NCI-H526 (cell line): ENCODE results near the gene ACADM.
A peak's percentile ranks its signal among the peaks of the same experiment; 100 is the strongest.
"Not testable (repeated sequence)": the region's sequence is repeated elsewhere in the genome, so short reads cannot be mapped to it uniquely, and the experiment has no call there.

Experiments used
- DNase-seq, 2 experiments: peaks; one replicate each; lab custom pipeline; 2025; lab: John Stamatoyannopoulos, UW

ACADM gene

DNA sequence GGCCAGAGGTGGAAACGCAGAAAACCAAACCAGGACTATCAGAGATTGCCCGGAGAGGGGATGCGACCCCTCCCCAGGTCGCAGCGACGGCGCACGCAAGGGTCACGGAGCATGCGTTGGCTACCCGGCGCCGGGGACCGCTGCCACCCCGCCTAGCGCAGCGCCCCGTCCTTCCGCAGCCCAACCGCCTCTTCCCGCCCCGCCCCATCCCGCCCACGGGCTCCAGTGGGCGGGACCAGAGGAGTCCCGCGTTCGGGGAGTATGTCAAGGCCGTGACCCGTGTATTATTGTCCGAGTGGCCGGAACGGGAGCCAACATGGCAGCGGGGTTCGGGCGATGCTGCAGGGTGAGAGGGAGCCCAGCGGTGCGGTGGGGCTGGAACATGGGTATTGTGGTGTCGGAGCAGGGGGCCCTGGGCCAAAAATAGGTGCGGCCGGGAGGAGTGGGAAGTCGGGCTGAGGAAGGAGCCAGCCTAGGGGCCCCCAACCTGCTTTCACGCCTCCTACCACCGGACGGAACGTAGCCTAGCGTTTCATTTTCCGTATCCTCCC is at the start of gene ACADM:
ACADM (plus strand) TSS at position 238 of the 551 bp plus-strand sequence; CDS start at position 317, 79 bp downstream.
- peak; percentile 75 to 93 for DNase-seq

DNA sequence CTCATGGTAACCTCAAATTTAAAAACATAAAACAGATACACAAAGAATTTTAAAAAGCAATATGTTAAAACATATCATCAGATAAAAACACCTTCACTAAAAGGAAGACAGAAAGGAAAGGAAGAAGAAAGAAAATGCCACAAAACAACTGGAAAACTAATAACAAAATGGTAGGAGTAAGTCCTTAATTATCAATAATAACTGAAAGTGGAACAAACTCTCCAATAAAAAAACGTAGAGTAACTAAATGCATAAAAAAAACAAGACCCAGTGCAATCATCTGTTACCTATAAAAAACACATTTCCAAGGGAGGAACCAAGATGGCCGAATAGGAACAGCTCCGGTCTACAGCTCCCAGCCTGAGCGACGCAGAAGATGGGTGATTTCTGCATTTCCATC is 47.1 kb upstream of the ACADM start:
- DNase-seq = peak in 1 of 2 experiments; percentile 22

DNA sequence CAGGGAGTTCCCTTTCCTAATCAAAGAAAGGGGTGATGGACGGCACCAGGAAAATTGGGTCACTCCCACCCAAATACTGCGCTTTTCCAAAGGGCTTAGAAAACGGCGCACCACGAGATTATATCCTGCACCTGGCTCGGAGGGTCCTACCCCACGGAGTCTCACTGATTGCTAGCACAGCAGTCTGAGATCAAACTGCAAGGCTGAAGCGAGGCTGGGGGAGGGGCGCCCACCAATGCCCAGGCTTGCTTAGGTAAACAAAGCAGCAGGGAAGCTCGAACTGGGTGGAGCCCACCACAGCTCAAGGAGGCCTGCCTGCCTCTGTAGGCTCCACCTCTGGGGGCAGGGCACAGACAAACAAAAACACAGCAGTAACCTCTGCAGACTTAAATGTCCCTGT is 46.5 kb upstream of the ACADM start:
- peak; percentile 29 to 46 for DNase-seq

DNA sequence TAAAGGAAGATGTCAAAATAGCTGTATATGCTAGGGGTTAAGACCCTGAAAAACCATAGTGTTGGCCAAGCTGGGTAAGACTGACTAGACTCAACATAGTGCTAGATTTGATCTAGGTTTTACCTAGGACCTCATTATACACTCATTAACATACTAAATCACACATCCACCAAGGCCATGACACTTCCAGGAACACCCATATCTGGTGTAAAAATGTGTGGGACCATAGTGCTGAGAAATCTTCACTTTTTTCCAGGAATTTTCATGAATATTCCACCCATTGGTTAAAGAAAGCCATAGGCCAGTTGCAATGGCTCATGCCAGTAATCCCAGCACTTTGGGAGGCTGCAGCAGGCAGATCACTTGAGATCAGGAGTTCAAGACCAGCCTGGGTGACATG is 34.0 kb upstream of the ACADM start:
- no peak for DNase-seq

DNA sequence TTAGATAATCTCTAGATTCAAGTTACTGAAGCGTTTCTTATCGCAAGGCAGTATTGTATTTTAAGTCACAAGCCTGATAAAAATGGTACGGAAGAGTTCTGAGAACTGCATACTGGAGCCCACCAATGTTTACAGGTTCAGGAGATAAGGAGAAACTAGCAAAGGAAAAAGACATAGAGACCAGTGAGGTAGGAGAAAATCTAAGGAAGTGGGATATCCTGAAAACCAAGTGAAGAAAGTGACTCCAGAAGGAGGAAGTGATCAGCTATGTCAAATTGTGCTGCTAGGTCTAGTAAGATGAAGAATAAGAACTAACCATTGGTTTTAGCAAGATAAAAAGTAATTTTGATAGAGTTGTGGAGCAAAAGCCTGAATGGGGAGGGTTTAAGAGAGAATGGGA is 31.0 kb upstream of the ACADM start:
- DNase-seq = no peak

DNA sequence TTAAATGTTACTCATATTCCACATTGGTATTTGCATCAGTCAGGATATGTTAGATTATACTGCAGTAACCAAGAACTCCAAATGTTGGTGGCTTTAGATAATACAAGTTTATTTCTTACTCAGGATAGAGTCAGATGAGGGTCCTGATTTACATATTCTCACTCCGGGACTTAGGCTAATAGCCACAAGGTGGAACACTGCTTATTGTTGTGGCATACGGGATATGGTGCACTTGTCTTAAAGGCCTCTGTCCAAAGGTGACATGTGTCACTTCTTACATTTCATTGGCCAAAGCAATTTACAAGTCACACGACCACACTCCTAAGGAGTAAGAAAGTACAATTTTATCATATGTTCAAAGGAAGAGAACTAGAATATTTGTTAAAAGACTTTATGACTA is 28.5 kb upstream of the ACADM start:
- DNase-seq = no peak

DNA sequence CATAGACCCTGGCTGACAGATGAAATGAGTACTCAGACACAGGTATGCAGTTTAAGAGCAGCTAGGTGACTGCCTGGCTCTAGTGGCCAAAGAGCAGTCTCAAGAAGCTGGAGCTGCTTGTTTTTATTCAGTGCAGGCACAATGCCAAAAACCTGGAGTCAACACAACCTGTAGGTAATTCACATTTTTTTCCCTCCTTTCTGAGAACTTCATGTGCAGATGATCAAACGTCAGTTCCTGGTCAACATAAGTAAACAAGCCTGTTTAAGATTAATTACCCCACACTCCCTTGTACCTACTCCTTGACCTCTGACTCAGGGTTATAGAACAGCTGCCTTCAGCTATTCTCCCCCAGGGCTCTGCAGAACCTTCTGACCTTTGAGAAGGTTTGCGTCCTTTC is 17.3 kb upstream of the ACADM start:
- no peak for DNase-seq

DNA sequence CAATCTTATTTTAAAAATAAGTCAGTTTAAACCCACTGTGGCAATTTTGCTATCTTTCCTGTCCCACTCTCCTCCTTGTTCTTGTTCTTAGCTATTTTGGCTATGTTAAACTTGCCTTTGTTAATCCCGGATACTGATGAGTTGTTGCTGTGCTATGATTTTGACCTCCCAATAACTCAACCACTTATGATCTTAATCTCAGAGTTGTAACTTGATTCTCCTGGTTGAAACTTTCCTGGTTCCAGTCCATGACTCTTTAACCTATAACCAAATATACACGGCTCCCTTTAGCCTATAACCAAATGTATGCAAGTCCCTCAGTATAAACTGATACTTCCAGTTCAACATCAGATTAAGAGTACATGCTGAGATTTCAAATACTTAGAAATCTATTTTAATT is 15.6 kb upstream of the ACADM start:
- DNase-seq = peak in 1 of 2 experiments; percentile 15

DNA sequence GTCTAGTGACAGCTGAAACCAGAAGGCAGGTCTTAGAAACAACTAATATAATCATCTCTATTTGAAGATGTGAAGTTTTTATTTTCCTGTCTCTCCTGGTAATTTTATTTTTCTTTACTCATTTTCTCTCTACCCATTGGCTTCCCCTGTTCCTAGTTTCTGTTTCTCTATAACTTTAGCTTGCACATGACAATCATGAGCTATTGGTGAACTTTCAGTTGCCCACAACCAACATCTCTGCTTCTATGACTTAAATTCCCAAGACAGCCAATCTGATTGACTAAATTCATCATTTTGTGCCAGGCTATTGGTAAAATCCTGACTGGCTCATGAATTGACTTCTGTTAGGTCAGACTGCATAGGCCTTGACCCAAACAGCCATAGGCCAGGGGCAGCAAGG is 13.7 kb upstream of the ACADM start:
- no peak for DNase-seq

DNA sequence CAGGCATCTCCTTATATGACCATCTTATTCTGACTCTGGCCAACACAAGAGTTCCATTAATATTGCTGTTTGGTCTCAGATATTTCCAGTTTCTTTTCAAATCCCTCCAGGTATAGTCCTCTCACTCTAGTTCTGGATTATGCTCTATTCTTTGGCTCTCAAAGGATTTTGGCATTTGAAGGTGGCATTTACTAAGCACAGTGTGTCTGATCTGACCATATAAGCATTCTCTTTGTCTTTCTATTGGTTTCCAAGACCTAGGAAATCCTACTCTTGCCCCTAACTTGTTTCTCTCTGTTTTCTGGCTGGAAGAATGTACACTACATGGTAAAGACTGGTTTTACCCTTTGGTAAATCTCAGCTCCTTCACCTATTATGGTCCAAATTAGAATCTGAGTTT is 12.7 kb upstream of the ACADM start:
- DNase-seq = no peak

DNA sequence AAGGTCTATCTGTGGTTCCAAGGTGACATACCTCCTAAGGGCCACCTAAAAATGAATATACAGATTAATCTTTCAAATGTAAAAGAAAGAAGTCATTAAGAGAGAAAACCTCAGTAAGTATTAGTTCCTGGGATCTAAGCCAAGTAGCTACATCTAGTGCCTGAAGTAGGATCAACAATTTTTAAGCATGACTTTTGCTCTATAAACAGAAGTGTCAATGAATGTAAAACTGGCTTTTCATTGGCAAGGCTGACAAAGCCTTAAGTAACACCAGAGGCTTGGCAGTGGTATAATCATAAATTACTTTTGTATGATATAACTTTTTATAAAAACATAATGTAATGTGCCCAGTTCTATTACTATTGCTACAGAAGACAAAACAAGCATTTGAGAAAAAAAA is 12.2 kb upstream of the ACADM start:
- DNase-seq = no peak

DNA sequence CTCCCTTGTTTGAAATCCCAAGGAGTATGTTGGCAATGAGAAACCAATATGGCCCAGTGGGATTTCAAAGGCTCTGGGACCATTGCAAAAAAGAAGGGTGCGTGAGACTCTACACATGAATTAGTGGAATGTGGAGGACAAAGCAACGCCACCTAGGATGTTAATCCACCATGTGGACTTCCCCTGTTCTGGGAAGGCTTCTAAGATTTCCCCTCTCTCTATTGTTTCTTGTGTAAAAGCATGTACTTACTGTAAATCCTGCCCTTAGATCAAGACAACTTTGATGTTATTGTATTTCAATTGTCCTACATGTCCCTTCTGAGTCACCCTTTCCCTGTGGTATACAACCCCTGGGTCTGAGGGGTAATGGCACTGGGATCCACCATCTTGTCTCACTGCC is 4.7 kb upstream of the ACADM start:
- DNase-seq = no peak

DNA sequence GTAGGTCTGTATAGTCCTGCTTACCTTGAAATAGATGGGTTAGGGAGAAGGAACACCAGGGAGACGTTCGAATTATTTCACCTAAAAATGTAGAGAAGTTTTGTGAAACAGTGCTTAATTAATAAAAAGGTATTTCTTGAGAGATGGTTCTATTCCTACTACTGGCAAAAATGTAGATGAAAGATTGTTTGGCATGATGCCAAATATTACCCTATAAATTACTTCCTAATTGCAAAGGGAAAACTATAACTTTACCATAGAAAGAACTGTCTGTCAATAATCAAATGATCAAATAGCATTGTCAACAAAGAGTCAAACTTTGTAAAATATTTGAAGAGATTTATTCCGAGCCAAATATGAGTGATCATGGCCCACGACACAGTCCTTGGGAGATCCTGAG is 4.2 kb upstream of the ACADM start:
- no peak for DNase-seq

DNA sequence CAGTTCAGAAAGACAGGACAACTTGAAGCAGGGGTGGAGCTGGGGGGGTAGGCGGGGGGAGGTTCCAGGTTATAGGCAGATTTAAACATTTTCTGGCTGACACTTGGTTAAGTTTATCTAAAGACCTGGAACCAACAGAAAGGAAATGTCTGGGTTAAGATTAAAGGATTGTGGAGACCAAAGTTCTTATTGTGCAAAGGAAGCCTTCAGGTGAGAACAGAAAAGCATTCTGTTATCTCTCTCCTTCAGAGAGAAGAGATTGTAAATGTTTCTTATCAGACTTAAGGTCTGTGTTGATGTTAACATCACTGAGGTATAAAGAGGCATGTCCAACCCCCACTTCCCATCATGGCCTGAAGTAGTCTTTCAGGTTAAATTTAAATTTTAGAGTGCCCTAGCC is 3.7 kb upstream of the ACADM start:
- no peak for DNase-seq

DNA sequence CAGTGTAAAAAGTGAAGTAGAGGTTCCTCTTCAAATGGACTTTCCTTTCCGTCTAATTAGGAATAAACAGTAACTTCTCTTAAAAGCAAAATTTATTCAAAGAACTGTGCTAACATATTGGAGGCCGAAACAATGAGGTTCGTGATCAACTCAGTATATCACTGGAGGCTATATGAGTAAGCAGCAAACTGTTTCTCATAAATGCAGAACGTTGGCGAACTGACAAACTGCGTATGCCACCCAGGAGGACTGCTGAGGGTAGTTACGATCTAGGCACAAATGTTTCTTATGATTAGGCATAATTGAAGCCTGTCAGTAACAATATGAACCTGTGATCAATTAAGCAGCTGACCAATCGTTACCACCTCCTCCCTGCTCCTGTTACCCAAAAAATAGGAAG is 2.3 kb upstream of the ACADM start:
- DNase-seq = not testable (repeated sequence)

DNA sequence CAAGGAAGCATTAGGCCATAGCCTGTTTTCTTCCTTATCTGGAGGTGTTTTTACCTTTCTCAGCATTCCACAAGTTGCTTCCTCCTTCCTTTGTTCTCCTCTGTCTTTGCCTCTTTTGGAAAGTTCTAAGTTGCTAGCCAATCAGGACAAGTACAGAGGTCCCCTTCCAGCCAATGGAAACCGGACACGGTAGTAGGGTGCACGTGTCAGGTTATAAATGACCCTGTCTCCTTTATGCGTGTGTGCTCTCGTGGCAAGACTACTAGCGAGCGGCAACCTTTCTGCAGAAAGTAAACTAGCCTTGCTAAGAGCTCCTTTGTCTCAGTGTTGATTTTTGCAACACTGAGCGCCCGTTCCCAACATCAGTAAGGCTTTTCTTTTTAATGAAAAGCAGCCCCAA is 1.5 kb upstream of the ACADM start:
- DNase-seq = no peak

DNA sequence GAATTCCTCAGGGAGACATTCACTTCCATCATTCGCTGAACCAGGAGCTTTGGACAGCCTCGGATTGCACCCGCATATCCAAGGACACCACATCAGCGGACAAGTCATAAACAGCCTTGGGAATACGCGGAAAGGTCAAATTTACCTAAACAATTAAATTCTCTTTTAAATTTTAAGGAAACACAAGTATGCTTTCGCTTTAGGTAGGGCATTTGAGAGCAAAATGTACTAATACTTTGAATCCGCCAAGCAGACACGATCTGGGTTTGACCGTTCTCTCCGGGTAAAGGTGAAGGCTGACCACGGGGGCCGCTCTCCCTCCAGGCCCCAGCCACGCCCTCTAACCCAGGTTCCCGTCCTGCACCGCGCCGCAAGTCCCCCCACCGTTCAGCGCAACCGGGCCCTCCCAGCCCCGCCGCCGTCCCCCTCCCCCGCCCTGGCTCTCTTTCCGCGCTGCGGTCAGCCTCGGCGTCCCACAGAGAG is 479 bp upstream of the ACADM start:
- peak; percentile 66 to 91 for DNase-seq

DNA sequence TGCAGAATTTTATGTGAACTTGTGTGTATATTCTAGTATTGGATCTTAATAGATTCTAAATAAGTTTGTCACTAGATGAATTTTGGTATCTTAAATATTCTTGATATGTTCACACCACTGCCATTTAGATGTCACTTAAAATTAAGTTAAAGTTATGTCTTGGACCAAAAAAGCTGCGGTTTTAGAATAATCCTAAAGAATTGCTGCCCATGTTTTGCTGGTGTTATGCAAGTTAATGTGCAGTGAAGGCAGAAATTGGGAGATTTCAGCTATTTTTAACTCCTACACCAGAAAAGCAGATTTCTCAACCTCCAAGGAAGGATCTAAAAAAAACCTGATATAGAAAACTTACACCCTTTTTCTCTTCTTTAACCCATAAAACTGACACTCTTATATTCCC is 757 bp downstream of the ACADM start:
- DNase-seq = no peak

DNA sequence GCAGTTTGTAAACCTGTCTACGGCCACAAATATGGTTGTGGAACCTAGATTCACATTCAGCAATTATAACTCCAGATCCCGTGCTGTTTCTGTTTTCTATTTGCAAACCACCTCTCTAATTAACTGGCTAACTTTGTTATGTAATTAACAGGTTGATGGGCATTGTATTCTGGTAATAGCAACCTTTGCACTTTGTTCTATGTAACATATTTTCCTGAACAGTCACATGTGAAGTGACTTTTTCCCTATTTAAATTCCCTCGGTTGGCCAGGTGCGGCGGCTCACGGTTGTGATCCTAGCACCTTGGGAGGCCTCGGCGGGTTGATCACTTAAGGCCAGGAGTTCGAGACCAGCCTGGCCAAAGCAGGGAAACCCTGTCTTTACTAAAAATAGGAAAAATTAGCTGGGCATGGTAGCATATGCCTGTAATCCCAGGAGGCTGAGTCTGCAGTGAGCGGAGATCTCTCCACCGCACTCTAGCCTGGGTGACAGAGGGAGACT is 1.4 kb downstream of the ACADM start:
- peak; percentile 16 to 56 for DNase-seq

DNA sequence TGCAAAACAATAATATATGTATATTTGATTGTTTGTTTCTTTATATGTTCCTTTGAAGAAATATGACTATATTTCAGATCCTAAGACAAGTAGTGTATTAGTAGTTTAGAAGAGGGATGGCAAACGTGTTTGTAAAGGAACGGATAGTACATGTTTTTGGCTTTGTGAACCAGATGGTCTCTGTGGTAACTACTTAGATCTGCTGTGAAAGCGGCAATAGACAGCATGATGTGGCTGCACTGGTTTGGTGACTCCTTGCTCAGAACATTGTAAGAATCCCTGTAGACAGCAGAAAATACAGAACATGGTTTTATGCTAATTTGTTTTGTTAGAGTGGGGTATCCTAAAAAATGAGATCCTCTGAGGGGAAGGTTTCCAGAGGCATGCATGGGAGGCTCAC is 3.1 kb downstream of the ACADM start:
- no peak for DNase-seq

DNA sequence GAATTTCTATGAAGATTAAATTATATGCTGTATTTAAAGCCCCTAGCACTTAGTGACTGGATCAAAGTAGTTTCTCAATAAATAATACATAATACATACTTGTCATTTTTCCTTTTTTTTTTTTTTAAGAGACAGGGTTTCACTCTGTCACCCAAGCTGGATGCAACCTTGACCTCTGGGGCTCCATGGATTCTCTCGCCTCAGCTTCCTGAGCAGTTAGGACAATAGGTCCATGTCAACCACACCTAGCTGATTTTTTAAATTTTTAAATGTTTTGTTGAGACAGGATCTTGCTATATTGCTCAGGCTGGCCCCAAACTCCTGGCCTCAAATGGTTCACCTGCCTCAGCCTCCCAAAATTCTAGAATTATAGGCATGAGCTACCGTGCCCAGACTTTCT is 5.9 kb downstream of the ACADM start:
- no peak for DNase-seq

DNA sequence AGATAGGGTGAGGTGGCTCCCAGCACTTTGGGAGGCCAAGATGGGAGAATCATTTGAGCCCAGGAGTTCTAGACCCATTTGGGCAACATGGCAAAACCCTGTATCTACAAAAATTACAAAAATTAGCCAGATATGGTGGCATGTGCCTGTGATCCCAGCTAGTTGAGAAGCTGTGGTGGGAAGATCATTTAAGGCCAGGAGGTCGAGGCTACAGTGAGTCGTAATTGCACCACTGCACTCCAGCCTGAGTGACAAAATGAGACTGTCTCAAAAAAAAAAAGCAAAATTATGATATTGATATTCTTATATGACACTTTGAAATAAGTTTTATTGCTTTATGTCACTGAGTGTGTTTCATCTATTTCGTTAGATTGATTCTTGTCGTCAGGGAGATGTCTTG is 7.4 kb downstream of the ACADM start:
- DNase-seq = no peak

DNA sequence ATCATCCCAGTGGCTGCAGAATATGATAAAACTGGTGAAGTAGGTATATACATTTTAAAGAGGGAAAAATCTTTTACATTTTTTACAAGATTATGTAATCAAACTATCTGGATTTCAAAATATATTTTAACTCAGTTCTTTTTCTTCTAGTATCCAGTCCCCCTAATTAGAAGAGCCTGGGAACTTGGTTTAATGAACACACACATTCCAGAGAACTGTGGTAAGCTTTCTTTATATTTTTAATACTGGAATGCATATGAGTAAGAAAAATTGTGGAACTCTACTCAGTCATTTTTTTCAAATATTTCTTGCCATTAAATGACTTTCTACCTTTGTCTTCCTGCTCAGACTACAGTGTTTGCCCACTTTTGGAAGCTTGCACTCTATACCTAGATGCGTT is 8.2 kb downstream of the ACADM start:
- no peak for DNase-seq

DNA sequence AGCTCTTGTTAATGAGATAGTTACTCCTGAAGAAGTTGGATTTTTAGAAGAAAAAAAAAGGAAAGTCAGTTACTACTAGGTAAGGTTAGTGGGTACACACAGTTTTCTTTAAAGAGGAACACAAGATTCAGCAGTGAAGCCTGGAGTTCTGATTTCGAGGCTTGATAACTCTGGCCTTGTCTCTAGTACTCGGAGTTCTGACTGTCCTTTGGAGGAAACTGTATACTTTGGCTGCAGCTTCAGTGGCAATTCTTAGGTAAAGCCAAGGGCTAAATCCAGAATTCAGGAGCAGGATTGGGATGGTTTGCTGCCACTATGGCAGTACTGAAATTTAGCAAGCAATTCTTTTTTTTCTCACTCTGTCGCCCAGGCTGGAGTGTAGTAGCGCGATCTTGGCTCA is 9.2 kb downstream of the ACADM start:
- no peak for DNase-seq

DNA sequence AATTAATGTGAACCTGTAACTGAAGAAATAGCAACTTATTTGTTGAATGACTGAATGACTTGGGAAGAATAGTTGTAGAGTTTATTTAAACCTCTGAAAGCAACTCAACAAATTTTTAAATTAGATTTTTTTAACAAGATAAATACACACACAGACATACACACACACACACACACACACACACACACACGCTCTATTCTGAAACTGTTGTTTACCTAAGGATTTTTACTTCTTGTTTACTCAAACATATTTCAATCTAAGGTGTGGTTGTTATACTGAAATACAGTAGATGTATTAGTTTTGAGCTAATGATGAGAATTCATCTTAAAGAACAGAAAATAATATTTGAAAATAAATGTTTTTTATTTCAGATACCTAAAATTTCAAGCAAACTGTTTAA is 11.5 kb downstream of the ACADM start:
- DNase-seq = no peak
